ENCODE data around the gene C6orf132.
A peak's percentile ranks its signal among the peaks of the same experiment; 100 is the strongest.

Gene C6orf132

DNA sequence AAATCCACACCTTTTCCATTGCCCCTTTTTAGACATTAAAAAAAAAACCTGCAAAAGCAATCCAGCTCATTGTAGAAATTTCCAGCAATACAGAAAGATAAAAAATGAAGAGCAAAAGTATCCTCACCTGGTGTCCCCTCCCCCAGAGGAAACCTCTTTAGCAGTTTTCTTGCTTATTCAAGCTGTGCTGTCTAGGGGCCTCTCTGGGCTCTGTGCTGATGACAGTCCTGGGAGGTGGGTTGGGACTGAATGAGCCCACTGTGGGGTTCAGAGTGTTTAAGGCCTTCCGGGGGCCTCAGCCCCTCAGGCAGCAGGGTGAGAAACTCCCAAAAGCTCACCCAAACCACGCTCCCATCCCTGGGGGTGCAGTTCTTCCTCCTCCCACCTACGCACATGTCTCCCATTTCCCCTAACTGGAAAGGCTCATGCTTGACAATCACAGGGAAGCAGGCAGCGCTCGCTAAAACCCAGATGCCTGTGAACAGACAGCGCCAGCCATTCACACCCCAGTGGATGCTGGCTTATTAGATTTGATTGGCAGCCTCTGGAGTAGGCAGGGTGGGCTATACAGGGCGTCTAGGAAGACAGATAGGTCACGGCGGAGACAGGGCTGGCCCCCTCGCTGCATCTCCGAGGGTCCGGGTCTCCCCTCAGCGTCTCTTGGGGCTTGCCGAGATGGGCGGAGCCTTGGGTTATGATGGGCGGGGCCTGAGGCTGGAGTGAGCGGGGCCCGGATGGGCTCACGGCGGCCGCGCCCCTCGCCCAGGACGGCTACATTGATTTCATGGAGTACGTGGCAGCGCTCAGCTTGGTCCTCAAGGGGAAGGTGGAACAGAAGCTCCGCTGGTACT lies 35.3 kb upstream of the C6orf132 start:
- WGBS (ENCODE audit: extremely low coverage, insufficient coverage, insufficient read length), result no CpG with 5 or more reads among the region's 27 CpGs
- Histone ChIP-seq H3K36me3 (ENCODE audit: control insufficient read depth in 1 of 2, insufficient read depth in 2 of 2, low read length in 2 of 2) (no peaks in the 10 kb centered on the region), H3K18ac (ENCODE audit: low read length) (no peak overlapping the region), H2BK120ac (ENCODE audit: insufficient read depth, low read length, poor library complexity) (no peak overlapping the region), H4K91ac (ENCODE audit: low read depth, low read length) (peak overlapping the region; percentile 45), H3K79me1 (ENCODE audit: low read length) (peaks cover 5% of the 10 kb centered on the region), H3K4me3 (ENCODE audit: low read depth, low read length) (peak overlapping the region; percentile 35), H3K4ac (ENCODE audit: low read depth, low read length) (no peak overlapping the region), H2AFZ (ENCODE audit: insufficient read depth, low read length, poor library complexity) (no peak overlapping the region), H3K27me3 (ENCODE audit: insufficient read depth, low read length) (no peaks in the 10 kb centered on the region), H4K12ac (ENCODE audit: low read depth, low read length) (no peak overlapping the region), H3K79me2 (ENCODE audit: control insufficient read depth, insufficient read depth, low read length, poor library complexity) (no peaks in the 10 kb centered on the region), H3K23ac (ENCODE audit: low read length) (no peak overlapping the region), H3K9me3 (ENCODE audit: insufficient read depth, low read depth, low read length) (no peaks in the 10 kb centered on the region), H3K14ac (ENCODE audit: low read length) (peak overlapping the region; percentile 10), H2AK5ac (ENCODE audit: low read length) (no peak overlapping the region), H2BK12ac (ENCODE audit: low read length) (no peak overlapping the region), H4K8ac (ENCODE audit: low read depth, low read length) (peak overlapping the region; percentile 45), H3K4me1 (ENCODE audit: control insufficient read depth in 1 of 2, insufficient read depth in 2 of 2, low read length in 2 of 2) (peaks cover 17 to 23% of the 10 kb centered on the region in 2 experiments), H3K9ac (ENCODE audit: low read length) (no peak overlapping the region), H3K27ac (ENCODE audit: low read depth, low read length) (no peak overlapping the region), H2BK5ac (ENCODE audit: low read depth, low read length, poor library complexity) (no peak overlapping the region), H3K4me2 (ENCODE audit: low read length) (peak overlapping the region; percentile 47)
- DNase-seq, result no peak

DNA sequence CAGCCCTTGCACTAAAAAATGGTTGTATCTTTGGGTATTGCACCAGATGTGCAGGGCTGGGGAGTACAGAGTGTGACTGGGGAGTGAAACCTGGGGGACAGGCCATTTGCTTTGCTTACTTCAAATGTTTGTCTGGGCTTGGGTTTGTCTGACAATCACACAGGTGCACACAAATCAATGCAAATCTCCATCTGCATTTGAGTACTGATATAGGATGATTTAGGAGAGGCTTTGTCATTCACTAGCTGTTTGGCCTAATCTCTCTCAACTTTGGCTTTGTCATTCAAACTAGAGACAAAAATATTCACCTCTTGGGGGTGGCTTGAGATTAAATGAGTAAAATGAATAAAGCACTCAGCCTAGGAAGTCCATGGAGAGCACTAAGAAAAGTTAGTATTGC lies 34.6 kb upstream of the C6orf132 start:
- Histone ChIP-seq H2BK120ac (ENCODE audit: insufficient read depth, low read length, poor library complexity) (no peak overlapping the region), H3K23ac (ENCODE audit: low read length) (no peak overlapping the region), H4K12ac (ENCODE audit: low read depth, low read length) (no peak overlapping the region)

GRCh38 chr6:42175860-42176259 lies 33.4 kb upstream of the C6orf132 start:
- H2AFZ ChIP-seq (ENCODE audit: insufficient read depth, low read length, poor library complexity), result no peak overlapping the region
- H4K91ac ChIP-seq (ENCODE audit: low read depth, low read length), result no peak overlapping the region
- no peaks in the 10 kb centered on the region for H3K36me3 ChIP-seq (ENCODE audit: control insufficient read depth in 1 of 2, insufficient read depth in 2 of 2, low read length in 2 of 2)
- DNase-seq, result peak in 1 of 2 donors; percentile 12
- no peaks in the 10 kb centered on the region for H3K9me3 ChIP-seq (ENCODE audit: insufficient read depth, low read depth, low read length)
- H4K8ac ChIP-seq (ENCODE audit: low read depth, low read length), result no peak overlapping the region
- H3K18ac ChIP-seq (ENCODE audit: low read length), result no peak overlapping the region
- H3K4me1 ChIP-seq (ENCODE audit: control insufficient read depth in 1 of 2, insufficient read depth in 2 of 2, low read length in 2 of 2), result peaks cover 17 to 23% of the 10 kb centered on the region in 2 experiments
- no peak overlapping the region for H2BK12ac ChIP-seq (ENCODE audit: low read length)
- H4K12ac ChIP-seq (ENCODE audit: low read depth, low read length), result no peak overlapping the region
- H3K27me3 ChIP-seq (ENCODE audit: insufficient read depth, low read length), result no peaks in the 10 kb centered on the region
- H2AK5ac ChIP-seq (ENCODE audit: low read length), result no peak overlapping the region
- no peak overlapping the region for H3K23ac ChIP-seq (ENCODE audit: low read length)
- H3K4me2 ChIP-seq (ENCODE audit: low read length), result no peak overlapping the region
- no peak overlapping the region for H3K9ac ChIP-seq (ENCODE audit: low read length)
- no peak overlapping the region for H2BK5ac ChIP-seq (ENCODE audit: low read depth, low read length, poor library complexity)
- H2BK120ac ChIP-seq (ENCODE audit: insufficient read depth, low read length, poor library complexity), result no peak overlapping the region
- H3K79me1 ChIP-seq (ENCODE audit: low read length), result peaks cover 5% of the 10 kb centered on the region
- no peak overlapping the region for H3K14ac ChIP-seq (ENCODE audit: low read length)
- WGBS (ENCODE audit: extremely low coverage, insufficient coverage, insufficient read length), result no CpG with 5 or more reads among the region's 5 CpGs
- no peak overlapping the region for H3K4ac ChIP-seq (ENCODE audit: low read depth, low read length)
- no peaks in the 10 kb centered on the region for H3K79me2 ChIP-seq (ENCODE audit: control insufficient read depth, insufficient read depth, low read length, poor library complexity)
- no peak overlapping the region for H3K4me3 ChIP-seq (ENCODE audit: low read depth, low read length)
- no peak overlapping the region for H3K27ac ChIP-seq (ENCODE audit: low read depth, low read length)

More for the DNA sequence above, 34.6 kb upstream of the C6orf132 start:
- Histone ChIP-seq H3K14ac (ENCODE audit: low read length) (no peak overlapping the region), H3K36me3 (ENCODE audit: control insufficient read depth in 1 of 2, insufficient read depth in 2 of 2, low read length in 2 of 2) (no peaks in the 10 kb centered on the region), H2AK5ac (ENCODE audit: low read length) (no peak overlapping the region), H2BK12ac (ENCODE audit: low read length) (no peak overlapping the region), H4K91ac (ENCODE audit: low read depth, low read length) (no peak overlapping the region), H3K27ac (ENCODE audit: low read depth, low read length) (no peak overlapping the region), H2BK5ac (ENCODE audit: low read depth, low read length, poor library complexity) (no peak overlapping the region), H3K4me1 (ENCODE audit: control insufficient read depth in 1 of 2, insufficient read depth in 2 of 2, low read length in 2 of 2) (peaks cover 17 to 23% of the 10 kb centered on the region in 2 experiments), H3K9ac (ENCODE audit: low read length) (no peak overlapping the region), H4K8ac (ENCODE audit: low read depth, low read length) (no peak overlapping the region), H2AFZ (ENCODE audit: insufficient read depth, low read length, poor library complexity) (no peak overlapping the region), H3K4me2 (ENCODE audit: low read length) (no peak overlapping the region), H3K9me3 (ENCODE audit: insufficient read depth, low read depth, low read length) (no peaks in the 10 kb centered on the region), H3K4me3 (ENCODE audit: low read depth, low read length) (no peak overlapping the region), H3K79me1 (ENCODE audit: low read length) (peaks cover 5% of the 10 kb centered on the region), H3K79me2 (ENCODE audit: control insufficient read depth, insufficient read depth, low read length, poor library complexity) (no peaks in the 10 kb centered on the region), H3K18ac (ENCODE audit: low read length) (no peak overlapping the region), H3K4ac (ENCODE audit: low read depth, low read length) (no peak overlapping the region), H3K27me3 (ENCODE audit: insufficient read depth, low read length) (no peaks in the 10 kb centered on the region)
- DNase-seq, result no peak

- Histone ChIP-seq H3K27ac (ENCODE audit: low read depth, low read length) (no peak within 1 kb of the TSS), H3K4me2 (ENCODE audit: low read length) (no peak within 1 kb of the TSS), H3K4me3 (ENCODE audit: low read depth, low read length) (no peak within 1 kb of the TSS), H4K12ac (ENCODE audit: low read depth, low read length) (no peak within 1 kb of the TSS), H3K18ac (ENCODE audit: low read length) (no peak within 1 kb of the TSS), H4K8ac (ENCODE audit: low read depth, low read length) (no peak within 1 kb of the TSS), H3K14ac (ENCODE audit: low read length) (no peak within 1 kb of the TSS), H3K9me3 (ENCODE audit: insufficient read depth, low read depth, low read length) (peaks cover 2% of the 10 kb centered on the region), H2BK12ac (ENCODE audit: low read length) (no peak within 1 kb of the TSS), H3K36me3 (ENCODE audit: control insufficient read depth in 1 of 2, insufficient read depth in 2 of 2, low read length in 2 of 2) (no peaks in the 10 kb centered on the region), H3K79me2 (ENCODE audit: control insufficient read depth, insufficient read depth, low read length, poor library complexity) (no peaks in the 10 kb centered on the region), H2AFZ (ENCODE audit: insufficient read depth, low read length, poor library complexity) (no peak within 1 kb of the TSS), H3K23ac (ENCODE audit: low read length) (no peak within 1 kb of the TSS), H2BK120ac (ENCODE audit: insufficient read depth, low read length, poor library complexity) (no peak within 1 kb of the TSS), H3K9ac (ENCODE audit: low read length) (no peak within 1 kb of the TSS), H3K27me3 (ENCODE audit: insufficient read depth, low read length) (no peaks in the 10 kb centered on the region), H3K79me1 (ENCODE audit: low read length) (no peaks in the 10 kb centered on the region), H2BK5ac (ENCODE audit: low read depth, low read length, poor library complexity) (no peak within 1 kb of the TSS), H2AK5ac (ENCODE audit: low read length) (no peak within 1 kb of the TSS), H3K4ac (ENCODE audit: low read depth, low read length) (no peak within 1 kb of the TSS), H4K91ac (ENCODE audit: low read depth, low read length) (no peak within 1 kb of the TSS), H3K4me1 (ENCODE audit: control insufficient read depth in 1 of 2, insufficient read depth in 2 of 2, low read length in 2 of 2) (peaks cover 2 to 3% of the 10 kb centered on the region in 2 experiments)
- WGBS (ENCODE audit: extremely low coverage, insufficient coverage, insufficient read length), result no CpG with 5 or more reads among the region's 2 CpGs
- no peak for DNase-seq
Observed at GRCh38 chr6:42173101-42173500, 30.7 kb upstream of the C6orf132 start, which contains the start of gene GUCA1A. TSS of gene GUCA1A (plus strand) at chr6:42173364. CDS start at chr6:42173614, 250 bp downstream.
